ENCODE results near the gene PCNX2. TPM values are rescaled to one million over a fixed set of nuclear protein-coding genes. Genes with fewer than 3 reads are reported as not detected.

PCNX2 gene
- total RNA-seq, 1 donor from 2014 or later = 23.5 TPM

GRCh38 chr1:233211595-233211994 lies 83.9 kb downstream of the PCNX2 start:
- H3K9ac ChIP-seq (ENCODE audit: low read depth in 1 of 3, low read length in 3 of 3) = no peak overlapping the region
- no peak overlapping the region for H3K4me3 ChIP-seq (ENCODE audit: low read length in 3 of 3)
- no peaks in the 10 kb centered on the region for H3K36me3 ChIP-seq (ENCODE audit: control insufficient read depth in 3 of 3, insufficient read depth in 3 of 3, low read length in 3 of 3)
- no peaks in the 10 kb centered on the region for H3K27me3 ChIP-seq (ENCODE audit: control insufficient read depth in 3 of 3, insufficient read depth in 3 of 3, low read length in 3 of 3)
- no peak overlapping the region for H3K27ac ChIP-seq (ENCODE audit: low read depth, low read length)
- H3K9me3 ChIP-seq (ENCODE audit: control insufficient read depth in 3 of 3, low read length in 3 of 3) = no peaks in the 10 kb centered on the region
- no peaks in the 10 kb centered on the region for H3K4me1 ChIP-seq (ENCODE audit: control insufficient read depth in 3 of 3, insufficient read depth in 3 of 3, low read length in 3 of 3)

DNA sequence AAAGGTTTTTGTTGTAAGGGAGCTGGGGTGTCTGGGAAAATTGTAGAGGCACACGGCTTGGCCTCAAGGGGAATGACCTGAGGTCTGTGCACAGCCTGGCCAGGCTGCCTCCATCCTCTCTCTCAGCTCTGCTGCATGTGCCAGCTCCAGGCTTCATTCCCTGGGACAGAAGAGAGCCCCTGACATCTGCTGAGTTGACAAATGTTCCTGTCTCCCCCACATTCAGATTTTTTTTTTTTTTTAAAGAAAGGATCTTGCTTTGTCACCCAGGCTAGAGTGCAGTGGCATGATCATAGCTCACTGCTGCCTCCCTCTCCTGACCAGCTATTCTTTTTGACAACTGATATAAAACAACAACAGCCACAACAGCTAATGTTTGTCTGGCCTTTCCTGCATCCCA lies 84.4 kb downstream of the PCNX2 start:
- Histone ChIP-seq H3K36me3 (ENCODE audit: control insufficient read depth in 3 of 3, insufficient read depth in 3 of 3, low read length in 3 of 3) (no peaks in the 10 kb centered on the region), H3K9ac (ENCODE audit: low read depth in 1 of 3, low read length in 3 of 3) (no peak overlapping the region), H3K4me3 (ENCODE audit: low read length in 3 of 3) (no peak overlapping the region), H3K27me3 (ENCODE audit: control insufficient read depth in 3 of 3, insufficient read depth in 3 of 3, low read length in 3 of 3) (no peaks in the 10 kb centered on the region), H3K27ac (ENCODE audit: low read depth, low read length) (no peak overlapping the region), H3K9me3 (ENCODE audit: control insufficient read depth in 3 of 3, low read length in 3 of 3) (no peaks in the 10 kb centered on the region), H3K4me1 (ENCODE audit: control insufficient read depth in 3 of 3, insufficient read depth in 3 of 3, low read length in 3 of 3) (no peaks in the 10 kb centered on the region)

- Histone ChIP-seq H3K27ac (ENCODE audit: low read depth, low read length) (no peak overlapping the region), H3K4me3 (ENCODE audit: low read length in 3 of 3) (no peak overlapping the region)
Measured at GRCh38 chr1:233209481-233209880, 86.0 kb downstream of the PCNX2 start.

DNA sequence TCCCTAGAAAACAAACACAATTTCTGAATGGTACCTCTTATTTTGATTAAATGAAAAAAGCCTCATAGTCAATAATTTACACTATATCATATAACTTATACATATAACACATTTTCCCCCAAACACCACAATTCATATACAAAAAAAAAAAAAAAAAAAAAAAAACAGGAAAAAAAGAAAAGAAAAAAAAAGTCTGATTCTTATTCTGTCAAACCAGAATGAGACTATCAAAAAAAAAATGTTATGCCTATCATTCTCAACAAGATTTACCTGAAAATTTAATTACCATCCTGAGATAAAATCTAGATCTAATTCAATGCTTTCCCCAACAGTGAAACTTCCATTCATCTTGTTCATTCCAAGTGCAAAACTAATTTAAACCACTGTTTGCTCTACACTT lies 86.8 kb downstream of the PCNX2 start:
- Histone ChIP-seq H3K27ac (ENCODE audit: low read depth, low read length) (no peak overlapping the region), H3K4me3 (ENCODE audit: low read length in 3 of 3) (no peak overlapping the region), H3K36me3 (ENCODE audit: control insufficient read depth in 3 of 3, insufficient read depth in 3 of 3, low read length in 3 of 3) (no peaks in the 10 kb centered on the region), H3K9ac (ENCODE audit: low read depth in 1 of 3, low read length in 3 of 3) (no peak overlapping the region), H3K4me1 (ENCODE audit: control insufficient read depth in 3 of 3, insufficient read depth in 3 of 3, low read length in 3 of 3) (no peaks in the 10 kb centered on the region), H3K9me3 (ENCODE audit: control insufficient read depth in 3 of 3, low read length in 3 of 3) (no peaks in the 10 kb centered on the region), H3K27me3 (ENCODE audit: control insufficient read depth in 3 of 3, insufficient read depth in 3 of 3, low read length in 3 of 3) (no peaks in the 10 kb centered on the region)

More at GRCh38 chr1:233209481-233209880, 86.0 kb downstream of the PCNX2 start:
- H3K9me3 ChIP-seq (ENCODE audit: control insufficient read depth in 3 of 3, low read length in 3 of 3) = no peaks in the 10 kb centered on the region
- H3K4me1 ChIP-seq (ENCODE audit: control insufficient read depth in 3 of 3, insufficient read depth in 3 of 3, low read length in 3 of 3) = no peaks in the 10 kb centered on the region
- H3K36me3 ChIP-seq (ENCODE audit: control insufficient read depth in 3 of 3, insufficient read depth in 3 of 3, low read length in 3 of 3) = no peaks in the 10 kb centered on the region
- H3K9ac ChIP-seq (ENCODE audit: low read depth in 1 of 3, low read length in 3 of 3) = no peak overlapping the region
- no peaks in the 10 kb centered on the region for H3K27me3 ChIP-seq (ENCODE audit: control insufficient read depth in 3 of 3, insufficient read depth in 3 of 3, low read length in 3 of 3)

DNA sequence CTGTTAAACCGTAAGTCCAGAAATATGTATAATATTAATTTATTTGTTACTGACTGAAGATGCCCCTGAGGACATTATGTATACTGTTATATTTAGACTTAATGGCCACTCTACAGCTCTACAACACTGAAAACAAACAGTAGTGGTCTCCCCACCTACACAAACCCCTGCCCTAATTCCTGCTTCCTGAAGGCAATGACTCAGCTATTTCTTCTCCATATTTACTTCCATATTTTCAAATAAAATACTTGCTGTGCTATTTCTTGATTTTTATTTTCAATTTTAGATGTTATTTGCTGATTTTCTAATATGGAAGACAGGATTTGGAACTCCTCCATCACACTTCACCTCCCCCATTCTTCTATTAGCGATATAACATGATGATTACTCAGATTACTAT lies 97.6 kb downstream of the PCNX2 start:
- H3K36me3 ChIP-seq (ENCODE audit: control insufficient read depth in 3 of 3, insufficient read depth in 3 of 3, low read length in 3 of 3) = no peaks in the 10 kb centered on the region
- H3K9me3 ChIP-seq (ENCODE audit: control insufficient read depth in 3 of 3, low read length in 3 of 3) = peaks cover 0 to 8% (median 3%) of the 10 kb centered on the region in 3 donors
- no peaks in the 10 kb centered on the region for H3K27me3 ChIP-seq (ENCODE audit: control insufficient read depth in 3 of 3, insufficient read depth in 3 of 3, low read length in 3 of 3)
- no peak overlapping the region for H3K9ac ChIP-seq (ENCODE audit: low read depth in 1 of 3, low read length in 3 of 3)
- H3K4me1 ChIP-seq (ENCODE audit: control insufficient read depth in 3 of 3, insufficient read depth in 3 of 3, low read length in 3 of 3) = no peaks in the 10 kb centered on the region
- H3K4me3 ChIP-seq (ENCODE audit: low read length in 3 of 3) = no peak overlapping the region
- H3K27ac ChIP-seq (ENCODE audit: low read depth, low read length) = no peak overlapping the region

- H3K27ac ChIP-seq (ENCODE audit: low read depth, low read length) = no peak overlapping the region
- peaks cover 0 to 8% (median 3%) of the 10 kb centered on the region in 3 donors for H3K9me3 ChIP-seq (ENCODE audit: control insufficient read depth in 3 of 3, low read length in 3 of 3)
- no peaks in the 10 kb centered on the region for H3K27me3 ChIP-seq (ENCODE audit: control insufficient read depth in 3 of 3, insufficient read depth in 3 of 3, low read length in 3 of 3)
- H3K4me1 ChIP-seq (ENCODE audit: control insufficient read depth in 3 of 3, insufficient read depth in 3 of 3, low read length in 3 of 3) = no peaks in the 10 kb centered on the region
- H3K9ac ChIP-seq (ENCODE audit: low read depth in 1 of 3, low read length in 3 of 3) = no peak overlapping the region
- H3K36me3 ChIP-seq (ENCODE audit: control insufficient read depth in 3 of 3, insufficient read depth in 3 of 3, low read length in 3 of 3) = no peaks in the 10 kb centered on the region
- H3K4me3 ChIP-seq (ENCODE audit: low read length in 3 of 3) = no peak overlapping the region
Measured at GRCh38 chr1:233193741-233194140, 101.8 kb downstream of the PCNX2 start.

DNA sequence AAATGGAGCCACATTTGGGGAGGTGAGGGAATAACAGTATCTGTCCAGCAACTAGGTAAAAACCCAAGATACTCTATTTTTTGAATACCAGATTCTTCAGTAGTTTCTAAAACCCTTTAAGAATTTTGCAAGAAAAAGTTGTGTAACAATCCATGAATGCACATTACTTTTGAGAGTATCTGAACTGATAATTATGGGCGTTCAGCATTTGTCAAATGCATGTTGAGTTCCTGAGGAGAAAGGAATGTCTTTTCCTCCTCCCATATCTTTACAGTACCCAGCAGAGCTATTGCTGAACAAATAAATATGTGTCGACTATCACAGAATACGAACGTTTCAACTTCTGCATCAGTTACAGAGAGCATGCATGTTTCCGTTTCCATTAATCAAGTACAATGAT lies 104.5 kb downstream of the PCNX2 start:
- Histone ChIP-seq H3K4me3 (ENCODE audit: low read length in 3 of 3) (no peak overlapping the region), H3K27me3 (ENCODE audit: control insufficient read depth in 3 of 3, insufficient read depth in 3 of 3, low read length in 3 of 3) (no peaks in the 10 kb centered on the region), H3K9me3 (ENCODE audit: control insufficient read depth in 3 of 3, low read length in 3 of 3) (peaks cover 0 to 8% (median 3%) of the 10 kb centered on the region in 3 donors), H3K36me3 (ENCODE audit: control insufficient read depth in 3 of 3, insufficient read depth in 3 of 3, low read length in 3 of 3) (no peaks in the 10 kb centered on the region), H3K27ac (ENCODE audit: low read depth, low read length) (no peak overlapping the region), H3K9ac (ENCODE audit: low read depth in 1 of 3, low read length in 3 of 3) (no peak overlapping the region), H3K4me1 (ENCODE audit: control insufficient read depth in 3 of 3, insufficient read depth in 3 of 3, low read length in 3 of 3) (no peaks in the 10 kb centered on the region)

GRCh38 chr1:233189526-233189925 lies 106.0 kb downstream of the PCNX2 start:
- Histone ChIP-seq H3K4me3 (ENCODE audit: low read length in 3 of 3) (no peak overlapping the region), H3K9ac (ENCODE audit: low read depth in 1 of 3, low read length in 3 of 3) (no peak overlapping the region), H3K27ac (ENCODE audit: low read depth, low read length) (no peak overlapping the region), H3K4me1 (ENCODE audit: control insufficient read depth in 3 of 3, insufficient read depth in 3 of 3, low read length in 3 of 3) (no peaks in the 10 kb centered on the region), H3K27me3 (ENCODE audit: control insufficient read depth in 3 of 3, insufficient read depth in 3 of 3, low read length in 3 of 3) (no peaks in the 10 kb centered on the region), H3K36me3 (ENCODE audit: control insufficient read depth in 3 of 3, insufficient read depth in 3 of 3, low read length in 3 of 3) (no peaks in the 10 kb centered on the region), H3K9me3 (ENCODE audit: control insufficient read depth in 3 of 3, low read length in 3 of 3) (peaks cover 0 to 3% (median 0%) of the 10 kb centered on the region in 3 donors)

- H3K27ac ChIP-seq (ENCODE audit: low read depth, low read length) = no peak overlapping the region
- no peak overlapping the region for H3K9ac ChIP-seq (ENCODE audit: low read depth in 1 of 3, low read length in 3 of 3)
- H3K4me1 ChIP-seq (ENCODE audit: control insufficient read depth in 3 of 3, insufficient read depth in 3 of 3, low read length in 3 of 3) = no peaks in the 10 kb centered on the region
- H3K36me3 ChIP-seq (ENCODE audit: control insufficient read depth in 3 of 3, insufficient read depth in 3 of 3, low read length in 3 of 3) = no peaks in the 10 kb centered on the region
- H3K9me3 ChIP-seq (ENCODE audit: control insufficient read depth in 3 of 3, low read length in 3 of 3) = no peaks in the 10 kb centered on the region
- no peaks in the 10 kb centered on the region for H3K27me3 ChIP-seq (ENCODE audit: control insufficient read depth in 3 of 3, insufficient read depth in 3 of 3, low read length in 3 of 3)
- no peak overlapping the region for H3K4me3 ChIP-seq (ENCODE audit: low read length in 3 of 3)
Measured at GRCh38 chr1:233188061-233188460, 107.5 kb downstream of the PCNX2 start.

GRCh38 chr1:233183226-233184020 lies 112.1 kb downstream of the PCNX2 start:
- Histone ChIP-seq H3K4me1 (ENCODE audit: control insufficient read depth in 3 of 3, insufficient read depth in 3 of 3, low read length in 3 of 3) (no peaks in the 10 kb centered on the region), H3K9ac (ENCODE audit: low read depth in 1 of 3, low read length in 3 of 3) (no peak overlapping the region)

More at GRCh38 chr1:233183226-233184020, 112.1 kb downstream of the PCNX2 start:
- Histone ChIP-seq H3K36me3 (ENCODE audit: control insufficient read depth in 3 of 3, insufficient read depth in 3 of 3, low read length in 3 of 3) (no peaks in the 10 kb centered on the region), H3K27ac (ENCODE audit: low read depth, low read length) (no peak overlapping the region), H3K4me3 (ENCODE audit: low read length in 3 of 3) (no peak overlapping the region), H3K9me3 (ENCODE audit: control insufficient read depth in 3 of 3, low read length in 3 of 3) (no peaks in the 10 kb centered on the region), H3K27me3 (ENCODE audit: control insufficient read depth in 3 of 3, insufficient read depth in 3 of 3, low read length in 3 of 3) (no peaks in the 10 kb centered on the region)

All from skeletal muscle tissue (tissue), 4 donors.